SK-N-SH treated with all-trans-retinoic acid at 6 μM for 48 hours (cell line): ENCODE results near the gene VPS51.

Source experiments
- CSDC2 ChIP-seq: fragments of 250-450 bp; sonication (Bioruptor Pico); IDR thresholded peaks from 2 replicates; pipeline ENCODE4 v1.5.0; 2020; ENCODE audit warnings: mild to moderate bottlenecking, moderate library complexity
- GLIS3 ChIP-seq: fragments of 250-450 bp; sonication (Bioruptor Pico); IDR thresholded peaks from 2 replicates; pipeline ENCODE4 v1.5.0; 2020; ENCODE audit warnings: mild to moderate bottlenecking, moderate library complexity
- ISL1 ChIP-seq: fragments of 250-450 bp; sonication (Bioruptor Pico); IDR thresholded peaks from 2 replicates; pipeline ENCODE4 v2.1.2; 2022; ENCODE audit warnings: mild to moderate bottlenecking, moderate library complexity
- PATZ1 ChIP-seq: fragments of 250-450 bp; sonication (Bioruptor Pico); IDR thresholded peaks from 2 replicates; pipeline ENCODE4 v1.8.0; 2020; ENCODE audit warnings: mild to moderate bottlenecking, moderate library complexity, borderline replicate concordance
- POU6F1 ChIP-seq: fragments of 250-450 bp; sonication (Bioruptor Pico); IDR thresholded peaks from 2 replicates; pipeline ENCODE4 v1.8.0; 2021; ENCODE audit warnings: low read depth, mild to moderate bottlenecking, moderate library complexity, borderline replicate concordance
- SNAI2 ChIP-seq: fragments of 250-450 bp; sonication (Bioruptor Pico); IDR thresholded peaks from 2 replicates; pipeline ENCODE4 v1.5.0; 2020; ENCODE audit warnings: mild to moderate bottlenecking, moderate library complexity
- ZFP3 ChIP-seq: fragments of 250-450 bp; sonication (Bioruptor Pico); IDR thresholded peaks from 2 replicates; pipeline ENCODE4 v1.5.0; 2020; ENCODE audit warnings: mild to moderate bottlenecking, moderate library complexity
- ZFP30 ChIP-seq: fragments of 450-650 bp; formaldehyde crosslinking; IDR thresholded peaks from 2 replicates; pipeline ENCODE4 v1.5.0; 2022; ENCODE audit warnings: mild to moderate bottlenecking, moderate library complexity
- ZNF8 ChIP-seq: fragments of 450-650 bp; formaldehyde crosslinking; IDR thresholded peaks from 2 replicates; pipeline ENCODE4 v1.5.0; 2020; ENCODE audit warnings: mild to moderate bottlenecking, moderate library complexity

GRCh38 chr11:65134240-65134951 lies 38.4 kb downstream of the VPS51 start, which contains the start of gene SYVN1:
- TF ChIP-seq ZFP30 (CRISPR knock-in tag) (no peak), PATZ1 (CRISPR knock-in tag) (peak; percentile 75; the same call in 1 of the 2 replicates), POU6F1 (CRISPR knock-in tag) (no peak), SNAI2 (no peak), CSDC2 (CRISPR knock-in tag) (no peak), ZFP3 (CRISPR knock-in tag) (no peak), ZNF8 (no peak), GLIS3 (CRISPR knock-in tag) (no peak; the same call in 1 of the 2 replicates), ISL1 (CRISPR knock-in tag) (no peak)
